ENCODE results near the gene CDH13. TPM values are rescaled to one million over a fixed set of nuclear protein-coding genes. Genes with fewer than 3 reads are reported as not detected.

Gene CDH13
- total RNA-seq, 4 donors from 2014 or later: 3.4 to 14.8 (median 6.5) TPM

GRCh38 chr16:83351846-83352245 is 725.1 kb downstream of the CDH13 start:
- WGBS, 2 donors: 76 to 84% methylated on average over 2 of the region's 2 CpGs
- H3K27ac ChIP-seq: no peak overlapping the region
- peaks cover 4 to 8% of the 10 kb centered on the region in 2 donors for H3K4me1 ChIP-seq
- no peaks in the 10 kb centered on the region for H3K36me3 ChIP-seq
- no peaks in the 10 kb centered on the region for H3K27me3 ChIP-seq
- H3K9me3 ChIP-seq: no peaks in the 10 kb centered on the region
- no peak for TF ChIP-seq CTCF (IDR thresholded peaks at IDR 0.05)
- no peak for TF ChIP-seq POLR2A (IDR thresholded peaks at IDR 0.05)
- no peak overlapping the region for H3K4me3 ChIP-seq (replicated peaks in 1 of 3)
- intact Hi-C loops (cut with DNase I): no loop called here
- DNase-seq: no peak

GRCh38 chr16:83353241-83353640 is 726.5 kb downstream of the CDH13 start:
- Histone ChIP-seq H3K36me3 (no peaks in the 10 kb centered on the region), H3K27ac (peak overlapping the region in 2 of 3 donors; percentile 68 to 69), H3K4me3 (replicated peaks in 1 of 3) (no peak overlapping the region), H3K4me1 (peaks cover 4 to 8% of the 10 kb centered on the region in 2 donors), H3K27me3 (no peaks in the 10 kb centered on the region), H3K9me3 (no peaks in the 10 kb centered on the region)
- 85 to 87% methylated on average over 3 of the region's 3 CpGs for WGBS, 2 donors
- no peak for DNase-seq
- TF ChIP-seq POLR2A (IDR thresholded peaks at IDR 0.05) (no peak), CTCF (IDR thresholded peaks at IDR 0.05) (no peak)
- intact Hi-C loops (cut with DNase I): no loop called here

- TF ChIP-seq CTCF (IDR thresholded peaks at IDR 0.05) (no peak), POLR2A (IDR thresholded peaks at IDR 0.05) (no peak)
Measured at GRCh38 chr16:83354015-83354414, 727.2 kb downstream of the CDH13 start.

GRCh38 chr16:83355570-83356218 is 728.9 kb downstream of the CDH13 start:
- intact Hi-C loops (cut with DNase I): no loop called here
- no peak overlapping the region for H3K27ac ChIP-seq
- 73 to 78% methylated on average over 8 of the region's 8 CpGs for WGBS, 2 donors

More at GRCh38 chr16:83354015-83354414, 727.2 kb downstream of the CDH13 start:
- intact Hi-C loops (cut with DNase I): no loop called here
- DNase-seq: peak; percentile 79 to 81
- H3K9me3 ChIP-seq: no peaks in the 10 kb centered on the region
- peaks cover 4 to 8% of the 10 kb centered on the region in 2 donors for H3K4me1 ChIP-seq
- WGBS, 2 donors: 51% methylated on average over 7 of the region's 7 CpGs
- H3K4me3 ChIP-seq (replicated peaks in 1 of 3): no peak overlapping the region
- H3K36me3 ChIP-seq: no peaks in the 10 kb centered on the region
- H3K27ac ChIP-seq: peak overlapping the region in 2 of 3 donors; percentile 68 to 84
- no peaks in the 10 kb centered on the region for H3K27me3 ChIP-seq

More at GRCh38 chr16:83355570-83356218, 728.9 kb downstream of the CDH13 start:
- TF ChIP-seq CTCF (IDR thresholded peaks at IDR 0.05): no peak
- DNase-seq: no peak
- H3K4me3 ChIP-seq (replicated peaks in 1 of 3): no peak overlapping the region
- H3K9me3 ChIP-seq: no peaks in the 10 kb centered on the region
- H3K4me1 ChIP-seq: peaks cover 4 to 8% of the 10 kb centered on the region in 2 donors
- H3K27me3 ChIP-seq: no peaks in the 10 kb centered on the region
- H3K36me3 ChIP-seq: no peaks in the 10 kb centered on the region

All from thyroid gland (tissue), 4 donors.